Measurements from ENCODE around the gene MOV10L1. TPM values are rescaled to one million over a fixed set of nuclear protein-coding genes. Genes with fewer than 3 reads are reported as not detected.

Gene MOV10L1
- total and polyA plus RNA-seq, 9 of the 15 experiments (the other 6 are each of a cell fraction or from before 2014, with no cell fraction given) = 0.06 to 0.43 (median 0.15) TPM

GRCh38 chr22:50205781-50206569 is 116.2 kb downstream of the MOV10L1 start:
- in situ Hi-C loops (cut with MboI) = no loop called here
- Histone ChIP-seq H3K36me3 (ENCODE audit: control insufficient read depth, insufficient read depth, low read length) (peaks cover 44% of the 10 kb centered on the region; the same call in 2 of the 3 replicates), H3K79me2 (ENCODE audit: control insufficient read depth, insufficient read depth, low read length) (peaks cover 20% of the 10 kb centered on the region), H3K9ac (ENCODE audit: insufficient read depth in 1 of 2, low read depth in 2 of 2, low read length in 2 of 2) (no peak overlapping the region), H4K20me1 (replicated peaks; ENCODE audit: control insufficient read depth, insufficient read depth, low read length) (0 out of 2 replicates have a peak, but pooled peaks cover 3% of the 10 kb centered on the region), H2AFZ (ENCODE audit: low read depth, low read length) (no peak overlapping the region), H3K4me3 (no peak overlapping the region), H3K4me2 (ENCODE audit: insufficient read depth, low read length) (no peak overlapping the region), H3K9me1 (ENCODE audit: control insufficient read depth, insufficient read depth, low read length) (no peaks in the 10 kb centered on the region), H3K27me3 (ENCODE audit: control insufficient read depth in 2 of 2, insufficient read depth in 2 of 2, low read length in 2 of 2) (no peaks in the 10 kb centered on the region), H3K9me3 (replicated peaks; ENCODE audit: control insufficient read depth, insufficient read depth, low read depth, low read length) (peaks cover 3% of the 10 kb centered on the region; the same call in 1 of the 2 replicates), H3K27ac (ENCODE audit: extremely low read depth, low read depth, low read length) (no peak overlapping the region), H3K4me1 (replicated peaks in 1 of 2; ENCODE audit: control insufficient read depth in 2 of 2, insufficient read depth in 2 of 2, low read length in 2 of 2) (peaks cover 5 to 51% of the 10 kb centered on the region in 2 experiments; a peak in 3 of 5 replicates)
- POLR2A ChIA-PET = no interaction called here
- no peak for FAIRE-seq
- DNase-seq (ENCODE audit: extremely low read depth in 1 of 4, low spot score in 3 of 4) = no peak
- intact Hi-C loops (cut with micrococcal nuclease) = no loop called here
- peak; percentile 33; the same call in 1 of the 2 replicates for TF ChIP-seq RBFOX2 (IDR thresholded peaks at IDR 0.05; ENCODE audit: low read depth, low read length)
- no peak for TF ChIP-seq ZNF639 (CRISPR knock-in tag; conservative IDR thresholded peaks at IDR 0.05 in 1 of 2, IDR thresholded peaks at IDR 0.05 in 1 of 2)
- peak; percentile 68 for TF ChIP-seq POLR2G (IDR thresholded peaks at IDR 0.05; ENCODE audit: low read depth, low read length)
- CTCF ChIA-PET (ENCODE audit: low intra/inter-chr PET ratio) = no interaction called here
- ATAC-seq = no peak
- no TSS peak for BruUV-seq (replicated peaks)
- 99% methylated on average over 24 of the region's 45 CpGs for WGBS (ENCODE audit: insufficient coverage, low coverage, missing lambda C conversion rate)

Measured in K562 (cell line).